GM18502 (cell line): ENCODE results near the gene NSF.
A peak's percentile ranks its signal among the peaks of the same experiment; 100 is the strongest.
"Not testable (repeated sequence)": the region's sequence is repeated elsewhere in the genome, so short reads cannot be mapped to it uniquely, and the experiment has no call there.

ENCODE experiments used
- ATAC-seq: cut with Tn5 transposase; IDR thresholded peaks from one replicate; pipeline ENCODE4 v1.9.1; 2021; ENCODE audit warnings: mild to moderate bottlenecking; ENCODE audit not compliant: unreplicated experiment, poor library complexity

Gene NSF

GRCh38 chr17:46771561-46772474, 181.3 kb downstream of the NSF start:
- peak; percentile 23 for ATAC-seq

DNA sequence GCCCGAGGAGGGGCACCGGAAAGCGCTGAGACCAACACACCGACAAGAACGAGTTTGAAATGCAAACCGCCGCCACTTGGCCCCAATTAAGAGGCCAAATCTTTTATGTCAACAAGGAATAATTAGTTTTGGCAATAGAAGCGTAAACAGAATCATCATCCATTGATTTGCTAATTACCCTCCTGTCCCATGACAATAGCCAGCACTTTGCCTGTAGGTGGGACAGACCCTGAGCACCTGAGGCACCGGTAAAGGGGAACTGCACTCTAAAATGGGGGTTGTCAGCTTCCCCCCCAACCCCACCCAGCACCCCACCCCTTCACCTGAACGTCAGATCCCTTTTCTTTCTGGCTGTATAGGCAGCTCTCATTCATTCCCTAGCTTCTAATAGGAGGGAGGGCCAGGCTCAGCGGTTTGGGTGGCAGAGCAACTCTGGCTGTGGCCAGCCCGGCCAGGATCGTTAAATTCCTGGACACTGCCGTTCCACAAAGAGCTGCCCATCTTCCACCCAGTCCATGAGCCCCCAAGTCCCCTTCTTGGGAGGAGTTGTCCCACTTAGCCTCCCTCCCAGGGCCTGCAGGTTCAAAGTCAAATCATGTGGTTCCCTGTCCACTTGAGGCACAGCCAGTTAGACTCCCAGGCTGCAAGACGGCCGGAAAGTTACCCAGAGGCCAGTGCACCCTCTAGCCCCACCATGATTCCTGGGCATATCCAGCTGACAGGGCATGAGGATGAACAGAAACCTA, 182.2 kb downstream of the NSF start:
- no peak for ATAC-seq

DNA sequence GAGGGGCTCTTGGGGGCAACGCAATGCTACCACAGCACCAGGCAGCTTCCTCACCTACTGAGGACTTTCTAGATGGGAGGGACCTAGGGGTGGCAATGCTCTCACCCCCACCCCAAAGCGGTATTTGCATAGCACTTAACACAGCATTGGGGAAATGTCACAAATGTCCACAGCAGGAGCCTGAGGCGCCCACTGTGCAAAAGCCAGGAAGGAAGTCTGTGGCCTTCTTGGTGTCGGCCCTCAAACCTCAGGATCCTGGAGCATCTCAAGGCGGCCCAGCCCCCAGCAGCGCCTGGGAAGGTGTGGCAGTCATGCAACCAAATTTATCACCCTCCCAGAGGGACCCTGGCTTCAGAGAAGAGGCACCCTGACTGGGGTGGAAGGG, 182.7 kb downstream of the NSF start:
- ATAC-seq: no peak

DNA sequence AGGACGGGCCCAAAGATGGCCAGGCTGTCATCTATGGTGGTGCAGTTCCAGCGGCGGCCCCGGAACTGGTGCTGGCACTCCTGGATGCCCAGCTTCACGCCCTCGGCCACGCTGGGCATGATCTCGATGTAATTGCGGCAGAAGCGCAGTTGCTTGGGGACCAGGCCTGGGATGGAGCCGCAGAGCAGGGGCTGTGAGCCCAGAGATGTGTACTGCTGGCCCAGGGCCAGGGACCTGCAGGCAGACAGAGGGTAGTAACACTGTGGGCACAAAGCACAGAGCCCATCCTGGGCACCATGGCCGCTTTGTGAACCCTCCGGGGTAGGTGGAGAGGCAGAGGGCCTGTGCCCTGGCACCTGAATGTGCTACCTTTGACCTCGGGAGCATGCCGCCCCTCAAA, 183.2 kb downstream of the NSF start:
- ATAC-seq: no peak

GRCh38 chr17:46774108-46774737, 183.8 kb downstream of the NSF start:
- no peak for ATAC-seq

DNA sequence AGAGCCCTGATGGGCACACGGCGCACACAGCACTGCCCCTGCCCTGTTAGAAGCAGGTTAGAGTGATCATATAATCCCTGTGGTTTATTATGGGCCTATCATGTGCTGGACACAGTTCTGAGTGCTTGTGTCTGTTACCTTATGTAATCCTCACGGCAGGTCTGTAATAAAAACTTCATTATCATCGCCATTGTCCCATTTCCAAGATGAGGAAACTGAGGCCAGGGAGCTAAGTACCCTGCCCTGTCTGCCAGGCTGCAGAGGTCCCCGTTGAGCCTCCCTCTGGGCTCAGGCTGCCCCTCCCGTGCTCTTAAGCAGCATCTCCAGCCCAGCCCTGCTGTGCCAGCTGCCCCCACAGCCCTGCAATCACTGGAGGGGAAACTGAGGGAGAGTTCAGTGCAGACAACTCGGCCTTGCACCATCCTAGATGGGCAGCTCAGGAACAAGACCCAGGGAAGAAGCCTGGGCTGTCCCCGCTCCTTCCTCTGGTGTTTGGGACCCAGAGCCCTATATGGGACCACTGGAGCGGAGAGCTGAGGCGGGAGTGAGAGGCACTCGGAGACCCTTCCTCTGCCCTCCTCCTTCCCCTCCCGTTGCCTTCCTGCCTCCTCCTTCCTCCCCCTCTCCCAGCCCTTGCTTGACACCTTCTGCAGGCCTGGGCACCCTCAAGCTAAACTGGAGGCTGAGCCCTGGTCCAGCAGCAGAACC, 186.0 kb downstream of the NSF start:
- no peak for ATAC-seq

DNA sequence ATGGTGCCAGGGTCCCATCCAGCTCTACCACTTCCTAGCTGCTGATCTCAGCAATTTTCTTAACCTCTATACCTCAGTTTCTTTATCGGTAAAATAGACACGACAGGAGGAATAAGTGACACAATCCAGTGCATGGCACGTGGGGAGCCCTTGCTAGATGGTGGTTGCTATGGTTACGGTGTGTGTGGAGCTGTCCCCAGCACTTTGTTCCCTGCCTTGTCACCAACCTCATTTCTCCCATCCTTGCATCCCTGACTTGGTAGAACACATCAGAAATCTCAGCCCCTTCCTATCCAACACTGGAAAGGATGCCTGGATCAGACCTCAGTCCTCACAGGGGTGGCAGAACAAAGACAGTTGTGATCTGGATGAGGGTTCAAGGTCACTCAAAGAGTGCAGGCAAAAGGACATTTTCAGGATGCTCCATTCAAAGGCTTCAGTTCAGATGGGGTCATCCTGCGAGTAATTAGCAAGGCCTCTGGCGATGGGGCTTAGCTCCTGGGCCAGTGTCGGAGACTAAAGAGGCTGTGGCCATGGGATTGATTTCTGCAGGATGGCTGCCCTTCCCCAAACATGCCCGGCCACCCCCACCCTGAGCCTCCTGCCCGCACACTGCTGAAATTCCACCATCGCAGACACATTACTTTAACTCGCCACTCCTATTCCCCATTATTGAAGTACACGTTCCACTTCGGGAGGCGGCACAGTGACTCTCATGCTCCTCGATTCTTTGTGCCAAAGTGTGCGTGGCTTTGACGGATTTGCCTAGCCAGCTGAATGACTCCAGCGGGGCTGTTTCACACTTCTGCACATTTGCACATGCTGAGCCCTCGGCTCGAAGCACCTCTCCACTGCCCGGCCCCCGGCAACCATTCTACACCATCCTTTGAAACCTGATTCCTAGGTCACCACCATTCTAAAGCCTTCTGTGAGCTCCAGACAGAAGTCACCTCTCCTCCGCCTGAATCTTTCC, 187.8 kb downstream of the NSF start:
- no peak for ATAC-seq

DNA sequence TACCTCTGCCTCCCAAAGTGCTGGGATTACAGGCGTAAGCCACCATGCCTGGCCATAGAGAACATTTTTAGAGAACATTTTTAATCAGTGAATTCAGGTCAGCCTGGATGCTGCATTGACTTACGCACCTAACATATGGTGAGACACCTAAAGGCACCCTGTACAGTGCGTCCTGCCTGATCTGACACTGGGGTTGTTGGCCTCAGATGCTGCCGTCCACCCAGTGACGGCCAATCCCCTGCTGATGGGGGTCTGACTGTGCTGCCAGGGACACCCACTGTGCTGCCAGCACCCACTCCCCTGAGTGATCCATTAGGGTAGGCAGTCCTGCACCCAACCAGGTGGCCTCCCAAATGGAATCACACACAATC, 189.5 kb downstream of the NSF start:
- no peak for ATAC-seq

DNA sequence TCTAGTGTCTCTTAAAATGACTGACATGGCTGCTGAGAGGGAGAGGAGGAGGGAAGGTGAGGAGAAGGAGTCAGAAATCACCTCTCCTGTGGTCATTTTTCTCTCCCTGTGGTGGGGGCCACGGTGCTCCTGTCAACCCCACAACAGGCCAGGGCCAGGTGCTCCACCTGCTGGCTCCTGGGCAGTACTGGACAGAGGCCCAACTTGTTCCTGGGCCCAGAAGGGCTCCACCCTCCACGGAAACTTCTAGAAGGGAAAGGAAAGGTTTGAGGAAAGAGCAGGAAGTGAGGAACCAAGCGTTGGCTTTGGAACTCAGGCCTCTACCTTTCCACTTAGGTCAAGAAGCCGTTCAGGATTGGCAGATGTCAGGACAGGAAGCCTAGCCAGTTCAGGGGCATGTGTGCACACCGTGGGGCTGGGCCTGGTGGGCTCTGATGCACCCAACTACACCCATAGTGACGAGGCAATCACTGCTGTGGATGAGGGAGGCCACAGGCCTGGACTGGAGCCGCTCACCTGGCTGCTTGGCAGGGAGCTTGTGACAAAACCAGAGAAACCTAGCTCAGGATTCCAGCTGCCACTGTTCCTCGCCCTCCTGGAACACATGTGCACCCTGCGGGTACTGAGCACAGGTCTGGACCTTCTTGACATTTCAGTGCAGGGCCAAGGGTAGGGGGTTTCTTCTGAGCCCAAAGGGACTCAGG, 191.9 kb downstream of the NSF start:
- no peak for ATAC-seq

DNA sequence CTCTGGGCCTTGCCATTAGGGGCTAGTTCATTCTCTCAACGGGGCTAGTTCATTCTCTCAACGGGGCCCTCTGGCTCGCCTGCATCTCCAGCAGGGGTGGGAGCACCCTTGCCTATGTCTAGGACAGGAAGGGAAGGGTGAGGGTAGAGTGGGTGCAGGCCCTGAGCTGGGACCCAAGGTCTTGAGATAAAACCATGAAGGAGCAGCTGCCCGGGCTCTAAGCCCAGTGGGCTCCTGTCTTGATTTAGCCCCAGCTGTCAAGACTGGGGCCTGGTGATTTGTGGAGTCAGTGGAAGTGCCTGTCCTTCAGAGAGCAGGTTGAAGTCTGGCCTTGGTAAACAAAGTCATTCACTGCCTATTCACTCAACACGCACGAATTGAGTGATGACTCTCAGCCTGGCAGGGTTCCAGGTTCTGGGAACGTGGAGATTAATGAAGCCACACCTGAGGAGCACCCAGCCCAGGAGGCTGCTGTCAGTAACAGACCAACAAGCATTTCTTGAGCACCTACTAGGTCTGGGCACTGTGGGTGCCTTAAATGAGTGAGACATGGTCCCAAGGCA, 192.6 kb downstream of the NSF start:
- ATAC-seq: no peak

GRCh38 chr17:46785696-46786095, 195.2 kb downstream of the NSF start:
- ATAC-seq: no peak

DNA sequence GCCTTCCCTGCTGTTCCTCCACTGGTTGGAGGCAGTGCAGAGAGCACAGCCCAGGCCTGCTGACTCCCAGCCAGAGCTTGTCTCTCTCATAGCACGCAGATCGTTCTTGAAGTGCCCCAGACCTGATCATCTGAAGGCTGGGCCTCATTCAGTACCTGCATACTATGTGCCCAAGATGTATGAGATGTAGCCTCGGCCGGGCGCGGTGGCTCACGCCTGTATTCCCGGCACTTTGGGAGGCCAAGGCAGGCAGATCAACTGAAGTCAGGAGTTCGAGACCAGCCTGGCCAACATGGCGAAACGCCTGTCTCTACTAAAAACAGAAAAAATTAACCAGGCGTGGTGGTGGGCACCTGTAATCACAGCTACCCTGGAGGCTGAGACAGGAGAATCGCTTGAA, 197.0 kb downstream of the NSF start:
- no peak for ATAC-seq

DNA sequence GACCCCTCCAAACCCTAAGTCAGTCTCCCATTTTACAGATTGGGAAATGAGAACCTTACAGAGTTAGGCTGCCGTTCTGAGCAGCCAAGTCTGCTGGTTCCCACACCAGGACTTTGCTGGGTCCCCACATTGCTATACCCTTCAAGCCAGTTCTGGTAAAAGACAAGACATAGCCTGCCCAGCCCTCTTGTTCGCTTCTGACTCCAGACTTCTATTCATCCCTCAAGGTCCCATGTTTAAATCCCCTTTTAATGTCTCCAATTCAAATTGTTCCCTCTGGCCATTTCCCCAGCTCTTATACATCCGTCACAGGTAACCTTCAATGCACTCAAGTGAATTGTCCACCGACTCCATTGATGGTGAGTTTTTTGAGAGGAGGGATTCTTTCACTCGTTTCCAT, 197.8 kb downstream of the NSF start:
- no peak for ATAC-seq

DNA sequence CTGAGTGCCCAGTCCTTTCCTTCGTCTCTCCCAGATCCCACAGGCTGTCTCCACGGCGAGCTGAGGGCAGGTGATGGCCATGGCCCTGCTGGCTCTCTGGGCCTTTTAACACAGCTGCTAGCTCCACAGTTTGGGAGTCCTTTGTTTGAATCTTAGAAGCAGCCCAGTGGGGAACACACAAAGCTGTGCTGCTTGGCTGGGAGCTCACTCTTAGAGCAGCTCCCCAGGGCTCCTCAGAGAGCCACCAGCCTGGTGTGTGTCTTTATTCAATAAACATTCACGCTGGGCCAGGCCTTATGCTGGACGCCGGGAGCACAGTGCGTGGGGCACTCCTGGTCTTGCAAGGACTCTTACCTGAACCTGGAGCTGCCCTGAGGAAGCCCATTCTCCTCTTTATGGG, 198.3 kb downstream of the NSF start:
- no peak for ATAC-seq

DNA sequence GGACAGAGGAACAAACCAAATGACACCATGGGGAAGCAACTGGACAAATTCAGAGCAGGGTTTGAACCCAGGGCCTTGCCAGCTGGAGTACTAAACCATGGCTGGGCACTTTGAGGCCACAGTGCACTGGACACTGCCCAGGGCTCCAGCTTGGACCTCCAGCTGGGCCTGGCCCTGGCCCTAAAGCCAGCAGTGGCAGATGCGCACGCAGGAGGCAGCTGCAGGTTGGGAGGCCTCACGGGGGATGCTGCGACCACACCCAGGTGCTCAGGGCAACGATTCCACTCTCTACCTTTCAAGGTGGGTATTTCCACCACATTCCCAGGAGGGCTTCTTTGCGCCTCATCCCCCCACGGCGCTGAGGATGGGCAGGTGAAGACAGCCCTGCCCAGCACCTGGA, 199.1 kb downstream of the NSF start:
- no peak for ATAC-seq

- ATAC-seq: no peak
Observed at GRCh38 chr17:46790216-46790615, 199.7 kb downstream of the NSF start.

GRCh38 chr17:46791531-46791930, 201.1 kb downstream of the NSF start:
- no peak for ATAC-seq

DNA sequence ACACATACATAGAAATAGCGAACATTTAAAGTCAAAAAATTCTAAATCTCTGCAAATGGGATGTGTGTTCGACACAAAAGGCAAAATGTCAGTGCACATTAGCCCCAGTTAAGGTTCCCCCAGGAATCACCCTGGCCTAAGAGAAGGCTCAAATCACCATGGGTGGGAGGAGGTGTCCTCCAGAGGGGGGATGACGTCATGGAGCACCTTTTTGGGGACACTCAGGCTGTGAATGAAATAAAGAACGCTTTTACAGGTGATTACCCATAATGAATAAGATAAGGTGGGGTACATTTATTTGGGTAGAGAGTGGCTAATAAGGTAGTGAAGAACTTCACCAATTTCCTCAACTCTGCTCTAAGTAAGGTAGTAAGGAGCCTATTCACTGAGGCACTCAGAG, 201.6 kb downstream of the NSF start:
- no peak for ATAC-seq

GRCh38 chr17:46793023-46793422, 202.6 kb downstream of the NSF start:
- ATAC-seq: not testable (repeated sequence)
